ENCODE results near the gene ARTN. TPM values are rescaled to one million over a fixed set of nuclear protein-coding genes. Genes with fewer than 3 reads are reported as not detected.

The ARTN gene
- total and polyA plus RNA-seq, 4 donors = 0.23 to 2.7 (median 1.2) TPM

- H3K4me3 ChIP-seq = no peak overlapping the region
- no peak for DNase-seq
- no peak overlapping the region for H3K9ac ChIP-seq (ENCODE audit: insufficient read depth in 1 of 2, low read length in 2 of 2)
- H3K27ac ChIP-seq (ENCODE audit: low read depth in 1 of 2, low read length in 1 of 2) = no peak overlapping the region
- WGBS, 2 donors = 97 to 99% methylated on average over 6 of the region's 6 CpGs
- no peaks in the 10 kb centered on the region for H3K4me1 ChIP-seq (ENCODE audit: control insufficient read depth in 5 of 5, insufficient read depth in 5 of 5, low read length in 5 of 5)
- no peaks in the 10 kb centered on the region for H3K27me3 ChIP-seq (ENCODE audit: control insufficient read depth in 3 of 3, insufficient read depth in 3 of 3, low read length in 2 of 3)
- TF ChIP-seq, protein P1, sequence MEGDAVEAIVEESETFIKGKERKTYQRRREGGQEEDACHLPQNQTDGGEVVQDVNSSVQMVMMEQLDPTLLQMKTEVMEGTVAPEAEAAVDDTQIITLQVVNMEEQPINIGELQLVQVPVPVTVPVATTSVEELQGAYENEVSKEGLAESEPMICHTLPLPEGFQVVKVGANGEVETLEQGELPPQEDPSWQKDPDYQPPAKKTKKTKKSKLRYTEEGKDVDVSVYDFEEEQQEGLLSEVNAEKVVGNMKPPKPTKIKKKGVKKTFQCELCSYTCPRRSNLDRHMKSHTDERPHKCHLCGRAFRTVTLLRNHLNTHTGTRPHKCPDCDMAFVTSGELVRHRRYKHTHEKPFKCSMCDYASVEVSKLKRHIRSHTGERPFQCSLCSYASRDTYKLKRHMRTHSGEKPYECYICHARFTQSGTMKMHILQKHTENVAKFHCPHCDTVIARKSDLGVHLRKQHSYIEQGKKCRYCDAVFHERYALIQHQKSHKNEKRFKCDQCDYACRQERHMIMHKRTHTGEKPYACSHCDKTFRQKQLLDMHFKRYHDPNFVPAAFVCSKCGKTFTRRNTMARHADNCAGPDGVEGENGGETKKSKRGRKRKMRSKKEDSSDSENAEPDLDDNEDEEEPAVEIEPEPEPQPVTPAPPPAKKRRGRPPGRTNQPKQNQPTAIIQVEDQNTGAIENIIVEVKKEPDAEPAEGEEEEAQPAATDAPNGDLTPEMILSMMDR (IDR thresholded peaks at IDR 0.05; ENCODE audit: control extremely low read depth, extremely low read depth) = no peak
- H3K9me3 ChIP-seq (ENCODE audit: control insufficient read depth in 4 of 4, insufficient read depth in 3 of 4, low read length in 3 of 4) = no peaks in the 10 kb centered on the region
- H3K36me3 ChIP-seq (ENCODE audit: control insufficient read depth in 4 of 4, insufficient read depth in 4 of 4, low read length in 4 of 4) = peaks cover 0 to 11% (median 4%) of the 10 kb centered on the region in 4 donors
- ATAC-seq (ENCODE audit: insufficient read depth, low FRiP score) = no peak
These were observed 12.6 kb upstream of the ARTN start for GRCh38 chr1:43921022-43921421.

DNA sequence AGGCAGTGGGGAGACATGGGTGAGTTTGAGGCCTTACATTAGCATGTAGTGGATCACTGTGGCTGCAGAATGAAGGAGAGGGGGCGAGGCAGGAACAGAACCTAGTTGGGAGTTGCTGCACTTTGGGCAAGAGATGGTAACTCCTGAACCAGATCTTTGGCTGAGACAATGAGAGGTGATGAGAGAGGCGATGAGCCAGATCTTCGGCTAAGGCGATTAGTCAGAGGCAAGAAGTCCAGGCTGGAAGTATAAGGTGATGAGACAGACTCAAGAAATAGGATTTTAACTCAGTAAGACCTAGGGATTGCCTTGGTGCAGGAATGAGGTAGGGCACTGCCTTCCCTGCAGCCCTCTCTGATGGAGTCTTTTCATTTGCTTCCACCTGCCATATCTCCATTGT, 9.1 kb upstream of the ARTN start:
- Histone ChIP-seq H3K9me3 (ENCODE audit: control insufficient read depth in 4 of 4, insufficient read depth in 3 of 4, low read length in 3 of 4) (no peaks in the 10 kb centered on the region), H3K27ac (ENCODE audit: low read depth in 1 of 2, low read length in 1 of 2) (no peak overlapping the region), H3K36me3 (ENCODE audit: control insufficient read depth in 4 of 4, insufficient read depth in 4 of 4, low read length in 4 of 4) (peaks cover 0 to 13% (median 4%) of the 10 kb centered on the region in 4 donors), H3K9ac (ENCODE audit: insufficient read depth in 1 of 2, low read length in 2 of 2) (no peak overlapping the region), H3K27me3 (ENCODE audit: control insufficient read depth in 3 of 3, insufficient read depth in 3 of 3, low read length in 2 of 3) (no peaks in the 10 kb centered on the region), H3K4me3 (no peak overlapping the region), H3K4me1 (ENCODE audit: control insufficient read depth in 5 of 5, insufficient read depth in 5 of 5, low read length in 5 of 5) (no peaks in the 10 kb centered on the region)
- ATAC-seq (ENCODE audit: insufficient read depth, low FRiP score) = no peak
- TF ChIP-seq, protein P1 (IDR thresholded peaks at IDR 0.05; ENCODE audit: control extremely low read depth, extremely low read depth) = no peak
- 80 to 95% methylated on average over 4 of the region's 4 CpGs for WGBS, 2 donors
- DNase-seq = no peak

DNA sequence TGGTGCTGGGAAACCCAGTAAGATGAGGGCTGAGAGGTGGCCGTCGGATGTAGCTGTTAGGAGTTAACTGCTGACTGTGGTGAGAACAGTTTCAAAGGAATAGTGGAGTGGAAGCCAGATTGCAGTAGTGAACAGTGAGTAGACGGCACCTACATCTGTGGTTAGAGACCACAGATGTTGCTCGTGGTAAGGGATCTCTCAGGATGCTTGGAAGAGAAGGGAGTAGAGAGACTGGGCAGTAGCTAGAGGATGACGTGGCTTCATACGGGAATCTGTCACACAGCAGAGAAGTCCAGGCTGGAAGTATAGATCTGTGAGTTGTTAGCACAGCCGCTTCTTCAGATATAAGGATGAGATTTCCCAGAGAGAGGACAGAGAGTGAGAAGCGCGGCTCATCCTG, 7.8 kb upstream of the ARTN start:
- WGBS, 2 donors = 94 to 96% methylated on average over 9 of the region's 9 CpGs
- ATAC-seq (ENCODE audit: insufficient read depth, low FRiP score) = no peak
- H3K27me3 ChIP-seq (ENCODE audit: control insufficient read depth in 3 of 3, insufficient read depth in 3 of 3, low read length in 2 of 3) = no peaks in the 10 kb centered on the region

More for the DNA sequence above, 7.8 kb upstream of the ARTN start:
- peaks cover 0 to 15% (median 4%) of the 10 kb centered on the region in 4 donors for H3K36me3 ChIP-seq (ENCODE audit: control insufficient read depth in 4 of 4, insufficient read depth in 4 of 4, low read length in 4 of 4)
- no peak overlapping the region for H3K4me3 ChIP-seq
- no peak overlapping the region for H3K9ac ChIP-seq (ENCODE audit: insufficient read depth in 1 of 2, low read length in 2 of 2)
- H3K4me1 ChIP-seq (ENCODE audit: control insufficient read depth in 5 of 5, insufficient read depth in 5 of 5, low read length in 5 of 5) = no peaks in the 10 kb centered on the region
- no peaks in the 10 kb centered on the region for H3K9me3 ChIP-seq (ENCODE audit: control insufficient read depth in 4 of 4, insufficient read depth in 3 of 4, low read length in 3 of 4)
- H3K27ac ChIP-seq (ENCODE audit: low read depth in 1 of 2, low read length in 1 of 2) = no peak overlapping the region
- no peak for DNase-seq
- TF ChIP-seq, protein P1 (IDR thresholded peaks at IDR 0.05; ENCODE audit: control extremely low read depth, extremely low read depth) = no peak

Measured in lung (tissue), 12 donors.